Right renal cortex interstitium (tissue), 3 donors: ENCODE data around the gene SYNPO2L. TPM values are rescaled to one million over a fixed set of nuclear protein-coding genes. Genes with fewer than 3 reads are reported as not detected.
"Not testable (repeated sequence)": the region's sequence is repeated elsewhere in the genome, so short reads cannot be mapped to it uniquely, and the experiment has no call there.

Source experiments
- DNase-seq, 3 donors: peaks; one replicate each; pipeline ENCODE4 v3.0.0-alpha.2; 2013; ENCODE audit warnings: low read depth in 3 of 3, low spot score in 2 of 3
- polyA plus RNA-seq, 3 donors: library from polyadenylated mRNA; unstranded; fragments of 120-200 nt; gene quantifications; one replicate each; pipeline ENCODE4 v1.2.1, GENCODE V29; 2013; ENCODE audit not compliant: insufficient read length in 3 of 3

The SYNPO2L gene
- polyA plus RNA-seq, 3 donors = 0.24 to 0.46 (median 0.25) TPM

DNA sequence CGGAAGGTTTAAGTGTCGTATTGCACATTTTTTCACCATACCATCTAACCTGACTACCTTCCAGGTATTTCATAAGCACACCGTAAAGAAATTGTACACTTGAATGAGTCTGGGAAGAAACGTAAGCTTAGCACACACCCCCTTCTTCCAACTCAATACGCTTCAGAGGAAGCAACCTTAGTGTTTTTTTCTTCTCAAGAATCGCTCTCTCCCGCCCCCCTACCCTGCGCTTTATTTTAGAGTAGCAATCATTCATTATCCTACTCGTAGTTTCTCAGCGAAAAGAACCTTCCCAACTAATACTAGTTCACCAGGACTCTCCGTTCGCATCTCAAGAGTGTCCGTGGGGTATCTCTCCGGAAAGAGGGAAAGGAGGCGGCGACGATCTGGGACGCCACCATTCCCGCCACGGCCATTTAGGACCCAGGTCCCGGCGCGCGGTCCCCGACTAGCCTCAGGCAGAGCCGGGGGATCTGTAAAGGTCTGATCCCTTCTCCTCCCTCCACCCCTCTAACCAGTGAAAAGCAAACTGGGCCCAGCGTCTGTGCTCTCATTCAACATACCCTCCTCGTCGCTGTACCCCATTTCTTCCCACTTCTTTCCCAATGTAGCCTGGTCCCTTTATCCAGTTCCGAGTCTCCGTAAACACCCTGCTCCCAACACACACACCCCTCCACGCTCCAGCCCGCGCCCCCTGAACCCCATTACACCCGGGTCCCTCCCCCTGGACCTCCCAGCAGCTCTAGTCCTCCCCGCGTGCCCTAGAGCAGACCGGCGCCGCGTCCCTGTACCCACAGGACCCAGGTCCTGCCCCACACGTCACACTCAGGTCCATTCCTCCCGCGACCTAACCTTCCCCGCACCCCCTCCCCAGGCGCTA is 30.6 kb downstream of the SYNPO2L start:
- DNase-seq = no peak

DNA sequence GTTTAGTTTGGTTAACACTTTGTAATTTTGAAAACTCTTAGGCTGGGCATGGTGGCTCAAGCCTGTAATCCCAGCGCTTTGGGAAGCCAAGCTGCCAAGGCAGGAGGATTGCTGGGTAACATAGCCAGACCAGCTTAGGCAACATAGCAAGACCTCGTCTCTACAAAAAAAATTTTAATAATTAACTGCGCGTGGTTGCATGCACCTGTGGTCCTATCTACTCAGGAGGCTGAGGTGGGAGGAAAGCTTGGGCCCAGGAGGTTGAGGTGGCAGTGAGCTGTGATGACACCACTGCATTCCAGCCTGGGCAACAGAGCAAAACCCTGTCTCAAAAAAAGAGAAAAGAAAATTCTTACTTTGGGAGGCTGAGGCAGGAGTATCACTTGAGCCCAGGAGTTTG is 32.8 kb downstream of the SYNPO2L start:
- DNase-seq = no peak

- DNase-seq = not testable (repeated sequence)
Observed at GRCh38 chr10:73620974-73621373, 34.9 kb downstream of the SYNPO2L start.

DNA sequence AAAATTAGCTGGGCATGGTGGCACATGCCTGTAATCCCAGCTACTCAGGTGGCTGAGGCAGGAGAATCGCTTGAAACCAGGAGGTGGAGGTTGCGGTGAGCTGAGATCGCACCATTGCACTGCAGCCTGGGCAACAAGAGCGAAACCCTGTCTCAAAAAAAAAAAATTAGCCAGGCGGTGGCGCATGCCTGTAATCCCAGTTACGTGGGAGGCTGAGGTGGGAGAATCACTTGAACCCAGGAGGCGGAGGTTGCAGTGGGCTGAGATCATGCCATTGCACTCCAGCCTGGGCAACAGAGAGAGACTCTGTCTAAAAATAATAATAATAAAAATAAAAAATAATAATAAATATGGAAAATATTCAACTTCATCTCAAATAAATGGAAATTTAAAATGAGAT is 38.7 kb downstream of the SYNPO2L start:
- not testable (repeated sequence) for DNase-seq

DNA sequence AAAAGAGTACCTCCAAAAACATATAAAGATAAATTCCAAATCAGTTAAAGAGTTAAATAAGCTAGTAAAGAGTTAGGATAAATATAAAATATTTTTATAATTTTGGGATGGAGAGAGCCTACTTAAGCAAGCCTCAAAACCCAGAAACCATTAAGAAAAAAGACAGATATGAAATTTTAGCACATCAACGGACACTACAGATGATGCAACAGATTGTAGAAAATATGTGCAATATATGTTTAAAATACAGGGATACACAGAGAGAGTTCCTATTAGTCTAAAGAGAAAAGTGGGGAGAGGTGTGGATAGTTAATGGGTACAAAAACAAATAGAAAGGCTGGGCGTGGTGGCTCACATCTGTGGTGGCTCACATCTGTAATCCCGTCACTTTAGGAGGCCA is 41.1 kb downstream of the SYNPO2L start:
- DNase-seq = no peak

GRCh38 chr10:73609116-73609515 is 46.7 kb downstream of the SYNPO2L start:
- no peak for DNase-seq

- no peak for DNase-seq
Observed at GRCh38 chr10:73601486-73601921, 54.3 kb downstream of the SYNPO2L start.

- DNase-seq = no peak
Observed at GRCh38 chr10:73597346-73597745, 58.5 kb downstream of the SYNPO2L start.

Other genes with a start within 250 kb of the SYNPO2L start
- 100 to 1,000 TPM in 1 of 3 donors, 10 to 100 TPM in 2; 95.7 to 103 (median 99.3) TPM for gene ANXA7, start 242.0 kb downstream of the SYNPO2L start, polyA plus RNA-seq
- 1 to 10 TPM; 1.7 to 1.8 (median 1.8) TPM for gene MSS51, start 222.5 kb downstream of the SYNPO2L start, polyA plus RNA-seq
- gene PPP3CB, start 160.0 kb downstream of the SYNPO2L start, polyA plus RNA-seq = 10 to 100 TPM; 65.5 to 66.2 (median 66.0) TPM
- 10 to 100 TPM; 35.5 to 40.3 (median 35.8) TPM for gene USP54, start 64.7 kb downstream of the SYNPO2L start, polyA plus RNA-seq
- 1 to 10 TPM; 5.0 to 6.3 (median 5.2) TPM for gene MYOZ1, start 14.6 kb downstream of the SYNPO2L start, polyA plus RNA-seq
- gene AGAP5, start 42.1 kb upstream of the SYNPO2L start, polyA plus RNA-seq = 10 to 100 TPM in 1 of 3 donors, 1 to 10 TPM in 2; 8.2 to 10.1 (median 8.7) TPM
- 10 to 100 TPM; 64.5 to 70.6 (median 67.7) TPM for gene SEC24C, start 88.3 kb upstream of the SYNPO2L start, polyA plus RNA-seq
- gene CHCHD1, start 126.0 kb upstream of the SYNPO2L start, polyA plus RNA-seq = 10 to 100 TPM; 47.1 to 51.8 (median 50.2) TPM
- gene ZSWIM8, start 129.6 kb upstream of the SYNPO2L start, polyA plus RNA-seq = 10 to 100 TPM; 79.7 to 97.8 (median 91.1) TPM
- gene NDST2, start 155.6 kb upstream of the SYNPO2L start, polyA plus RNA-seq = 10 to 100 TPM; 31.5 to 32.4 (median 32.0) TPM
- gene CAMK2G, start 218.5 kb upstream of the SYNPO2L start, polyA plus RNA-seq = 10 to 100 TPM; 19.8 to 22.6 (median 21.7) TPM